WI38 (cell line): ENCODE data around the gene KIN.
A peak's percentile ranks its signal among the peaks of the same experiment; 100 is the strongest.

ENCODE experiments used
- H3K4me3 ChIP-seq: 2 replicates; pipeline ENCODE4 v1.5.1; 2011; ENCODE audit warnings: low read depth, mild to moderate bottlenecking, control low read depth, low read length
- CTCF ChIP-seq: IDR thresholded peaks from 2 replicates; pipeline ENCODE4 v1.5.1; 2012; ENCODE audit warnings: low read depth, mild to moderate bottlenecking, control low read depth, low read length

KIN gene

DNA sequence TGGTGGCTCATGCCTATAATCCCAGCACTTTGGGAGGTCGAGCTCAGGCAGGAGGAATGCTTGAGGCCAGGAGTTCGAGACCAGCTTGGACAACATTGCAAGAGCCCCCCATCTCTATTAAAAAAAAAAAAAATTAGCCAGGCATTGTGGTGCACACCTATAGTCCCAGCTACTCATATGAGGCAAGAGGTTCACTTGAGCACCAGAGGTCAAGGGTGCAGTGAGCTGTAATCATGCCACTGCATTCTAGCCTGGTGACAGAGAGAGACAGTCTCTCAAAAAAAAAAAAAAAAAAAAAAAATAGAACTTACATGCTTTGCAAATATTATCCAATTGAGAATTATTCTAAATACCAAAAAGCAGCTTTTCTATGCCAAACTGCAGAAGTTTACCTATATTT is 11.0 kb downstream of the KIN start:
- no peak for TF ChIP-seq CTCF
- H3K4me3 ChIP-seq: no peak overlapping the region

DNA sequence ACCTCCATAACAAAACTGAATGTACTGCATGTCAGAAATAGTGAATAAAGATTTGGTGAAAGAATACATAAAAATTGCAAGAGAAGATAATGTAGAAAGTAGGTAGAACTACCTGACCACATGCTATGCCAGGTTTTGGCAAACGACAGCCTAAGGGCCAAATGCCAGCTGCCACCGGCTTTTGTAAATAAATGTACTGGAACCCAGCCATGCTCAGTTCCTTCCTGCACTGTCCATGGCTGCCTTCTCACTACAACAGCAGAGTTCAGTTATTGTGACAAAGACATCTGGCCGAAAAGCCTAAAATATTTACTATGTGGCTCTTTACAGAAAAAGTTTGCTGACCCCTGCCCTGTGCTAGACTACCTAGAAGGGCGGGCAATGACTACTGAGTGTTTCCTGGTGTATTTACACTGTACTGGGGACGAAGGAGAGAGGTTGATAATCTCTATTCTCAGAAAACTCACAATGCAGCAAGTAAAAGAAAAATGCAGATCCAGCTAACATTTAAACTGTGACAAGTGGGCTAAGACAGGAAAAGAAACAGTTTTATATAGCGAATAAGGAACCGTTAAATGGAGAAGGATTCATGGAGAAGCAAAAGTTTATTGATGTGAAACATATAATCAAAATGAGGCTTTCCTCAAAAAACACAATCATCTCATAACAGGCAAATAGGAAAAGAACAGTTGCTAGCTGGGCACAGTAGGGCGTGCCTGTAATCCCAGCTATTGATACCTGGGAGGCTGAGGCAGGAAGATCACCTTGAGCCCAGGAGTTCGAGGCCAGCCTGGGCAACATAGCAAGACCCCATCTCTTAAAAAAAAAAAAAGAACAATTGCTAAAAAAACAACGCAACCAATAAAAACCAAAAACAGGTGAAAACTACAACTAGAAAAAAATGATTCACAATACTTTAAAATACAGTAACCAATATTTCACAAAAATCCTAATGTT is 13.7 kb downstream of the KIN start:
- TF ChIP-seq CTCF: no peak
- no peak overlapping the region for H3K4me3 ChIP-seq

- no peak for TF ChIP-seq CTCF
- H3K4me3 ChIP-seq: no peak overlapping the region
Observed at GRCh38 chr10:7768417-7768816, 19.4 kb downstream of the KIN start.

GRCh38 chr10:7767209-7767608 is 20.6 kb downstream of the KIN start:
- H3K4me3 ChIP-seq: no peak overlapping the region
- no peak for TF ChIP-seq CTCF

DNA sequence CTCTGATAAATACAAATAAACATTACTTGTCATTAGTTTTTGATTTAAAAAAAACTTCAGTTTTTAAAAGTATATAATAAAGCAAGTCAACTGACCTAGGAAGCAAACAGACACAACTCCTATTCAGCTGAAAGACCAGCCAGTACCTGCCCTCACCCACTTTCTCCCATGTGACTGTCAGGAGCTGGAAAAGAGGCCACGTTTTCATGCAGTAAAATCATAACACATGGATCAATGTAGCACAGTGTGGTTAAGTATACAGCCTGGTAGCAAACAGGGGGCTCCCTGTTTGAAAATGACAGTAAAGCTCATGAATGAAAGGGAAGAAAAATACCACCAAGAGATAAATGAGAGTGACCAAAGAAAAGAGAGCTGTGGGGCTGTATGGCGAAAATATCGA is 21.6 kb downstream of the KIN start:
- no peak overlapping the region for H3K4me3 ChIP-seq
- no peak for TF ChIP-seq CTCF

GRCh38 chr10:7763929-7764328 is 23.9 kb downstream of the KIN start:
- TF ChIP-seq CTCF: no peak
- no peak overlapping the region for H3K4me3 ChIP-seq

DNA sequence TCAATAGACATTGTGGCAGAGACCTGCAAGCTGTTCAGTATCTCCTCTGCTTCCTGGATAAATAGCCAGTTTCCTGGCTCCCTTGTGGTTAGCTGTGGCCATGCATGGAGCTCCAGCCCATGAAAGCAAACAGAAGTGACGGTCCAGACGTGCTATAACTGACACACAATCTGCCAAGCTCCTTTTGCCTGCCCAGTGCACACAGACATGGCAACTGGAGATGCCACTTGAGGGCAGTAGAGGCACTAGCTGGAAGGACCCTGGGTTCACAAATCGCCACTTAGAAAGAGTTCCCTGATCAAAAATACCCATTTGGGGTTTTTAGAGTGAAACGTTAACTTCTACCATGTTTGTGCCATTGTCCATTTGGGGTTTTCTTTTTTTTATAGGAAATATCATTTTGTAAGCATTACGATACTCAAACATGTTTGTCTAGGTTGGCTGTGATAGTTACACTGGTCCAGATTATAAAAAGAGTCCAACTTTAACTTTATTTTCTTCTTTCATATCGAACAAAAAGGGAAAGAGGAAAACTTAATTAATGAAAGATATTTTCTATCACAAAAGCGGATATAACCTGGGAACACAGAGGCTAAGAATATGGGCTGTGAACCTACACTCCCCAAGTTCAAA is 31.3 kb downstream of the KIN start:
- H3K4me3 ChIP-seq: no peak overlapping the region
- TF ChIP-seq CTCF: 0 out of 2 replicates have a peak, but pooled peaks have one; percentile 17
